K562 (cell line): ENCODE results near the gene ARF5. TPM values are rescaled to one million over a fixed set of nuclear protein-coding genes. Genes with fewer than 3 reads are reported as not detected.

Source experiments
- ATAC-seq: fragments of 200-7000 bp; cut with Tn5 transposase; 3 replicates; pipeline ENCODE4 v1.9.1; 2020; ENCODE audit warnings: moderate library complexity
- BruUV-seq: library from RNA; stranded (reverse); fragments of 400-500 nt; replicated peaks from 2 replicates; lab custom pipeline; 2021; lab: Mats Ljungman, UMichigan
- CTCF ChIA-PET: fragments of 300-600 bp; formaldehyde crosslinking; extraction: SDS; loops from one replicate; lab custom pipeline; 2021; ENCODE audit warnings: low intra/inter-chr PET ratio; lab: Yijun Ruan, JAX
- POLR2A ChIA-PET: fragments of 300-600, 350-650 bp; sonication (Branson Sonifier 250); formaldehyde crosslinking; extraction: SDS; loops from one replicate; lab custom pipeline; 2021; ENCODE audit warnings: antibody characterized with exemption, inconsistent platforms; lab: Yijun Ruan, JAX
- DNase-seq, 4 experiments: peaks; one replicate each; pipeline versions ENCODE4 v3.0.0 to v3.0.0-alpha.2; 2011 to 2018; ENCODE audit warnings: low spot score in 3 of 4, mixed read lengths in 3 of 4; ENCODE audit errors: extremely low read depth in 1 of 4
- FAIRE-seq: peaks from 2 replicates; lab custom pipeline; 2011; peaks lifted over from hg19 to GRCh38; lab: Jason Lieb, UNC
- H2AFZ ChIP-seq: 2 replicates; pipeline ENCODE4 v1.6.0; 2011; ENCODE audit warnings: low read depth, low read length, control low read depth, inconsistent platforms
- H3K27ac ChIP-seq: fragments of 200-600 bp; 3 replicates; pipeline ENCODE4 v1.8.0; 2011; ENCODE audit warnings: low read depth, mild to moderate bottlenecking, control low read depth, inconsistent platforms, low read length, moderate library complexity, mixed read lengths; ENCODE audit errors: extremely low read depth
- H3K27me3 ChIP-seq, 2 experiments: fragments of 300-600 bp in 1 of 2; 2 replicates in 1 of 2; 3 replicates in 1 of 2; pipeline versions ENCODE4 v1.6.0 to v1.8.0; 2011; ENCODE audit warnings: inconsistent platforms in 2 of 2, low read length in 2 of 2, mild to moderate bottlenecking in 1 of 2, mixed read lengths in 1 of 2, moderate library complexity in 1 of 2; ENCODE audit not compliant: control insufficient read depth in 2 of 2, insufficient read depth in 2 of 2
- H3K36me3 ChIP-seq: fragments of 300-600 bp; 3 replicates; pipeline ENCODE4 v1.8.0; 2011; ENCODE audit warnings: mild to moderate bottlenecking, low read length, inconsistent platforms; ENCODE audit not compliant: control insufficient read depth, insufficient read depth
- H3K4me1 ChIP-seq, 2 experiments: fragments of 200-600 bp in 1 of 2; replicated peaks in 1 of 2; 2 replicates in 1 of 2; 3 replicates in 1 of 2; pipeline versions ENCODE4 v1.5.1 to v1.8.0; 2011; ENCODE audit warnings: inconsistent platforms in 2 of 2, low read length in 2 of 2, mild to moderate bottlenecking in 1 of 2, mixed read lengths in 1 of 2, moderate library complexity in 1 of 2; ENCODE audit not compliant: control insufficient read depth in 2 of 2, insufficient read depth in 2 of 2
- H3K4me2 ChIP-seq: 2 replicates; pipeline ENCODE4 v1.6.1; 2011; ENCODE audit warnings: low read length, control low read depth, inconsistent platforms, mixed read lengths; ENCODE audit not compliant: insufficient read depth
- H3K4me3 ChIP-seq: fragments of 200-600 bp; sonication (generic), shearing (Covaris generic); 2 replicates; pipeline ENCODE4 v1.5.1; 2016; ENCODE audit warnings: control low read depth, inconsistent platforms
- H3K79me2 ChIP-seq: fragments of 200-600 bp; 3 replicates; pipeline ENCODE4 v1.8.0; 2011; ENCODE audit warnings: low read length, inconsistent platforms; ENCODE audit not compliant: control insufficient read depth, insufficient read depth
- H3K9ac ChIP-seq, 2 experiments: 2 replicates each; pipeline versions ENCODE4 v1.6.0 to v1.6.1; 2011; ENCODE audit warnings: low read depth in 2 of 2, low read length in 2 of 2, control low read depth in 1 of 2, inconsistent platforms in 1 of 2, mild to moderate bottlenecking in 1 of 2, mixed read lengths in 1 of 2; ENCODE audit not compliant: insufficient read depth in 1 of 2
- H3K9me1 ChIP-seq: one replicate; pipeline ENCODE4 v1.6.0; 2011; ENCODE audit warnings: inconsistent platforms, mild to moderate bottlenecking, low read length, moderate library complexity; ENCODE audit not compliant: control insufficient read depth, insufficient read depth
- H3K9me3 ChIP-seq: replicated peaks from 2 replicates; pipeline ENCODE4 v1.5.1; 2011; ENCODE audit warnings: low read depth, low read length, inconsistent platforms; ENCODE audit not compliant: control insufficient read depth, insufficient read depth
- H4K20me1 ChIP-seq: replicated peaks from 2 replicates; pipeline ENCODE4 v1.6.1; 2011; ENCODE audit warnings: low read length, inconsistent platforms, mixed read lengths; ENCODE audit not compliant: control insufficient read depth, insufficient read depth
- CSDE1 ChIP-seq, 2 experiments: fragments of 450-650 bp; IDR thresholded peaks; 2 replicates each; pipeline ENCODE4 v1.6.1; 2016; ENCODE audit warnings: mild to moderate bottlenecking in 1 of 2
- FIP1L1 ChIP-seq: fragments of 200-400 bp; formaldehyde crosslinking; IDR thresholded peaks from 2 replicates; pipeline ENCODE4 v1.6.1; 2018; ENCODE audit warnings: mild to moderate bottlenecking, low read depth, low read length; ENCODE audit not compliant: poor library complexity, severe bottlenecking
- MAFK ChIP-seq: IDR thresholded peaks from 2 replicates; pipeline ENCODE4 v1.6.1; 2011; ENCODE audit warnings: low read length, improper control_type of control experiment
- NRF1 ChIP-seq, 2 experiments: fragments of 450-650 bp; IDR thresholded peaks in 1 of 2; conservative IDR thresholded peaks in 1 of 2; 2 replicates each; pipeline ENCODE4 v1.6.1; 2014; ENCODE audit warnings: mild to moderate bottlenecking in 2 of 2
- ZNF764 ChIP-seq: fragments of 250-450 bp; sonication (Bioruptor Pico); IDR thresholded peaks from 2 replicates; pipeline ENCODE4 v1.4.0; 2020; ENCODE audit warnings: low read depth, mild to moderate bottlenecking, moderate library complexity
- WGBS: fragments of 100-300 bp; shearing (Covaris generic); methylation state at CpG from one replicate; pipeline ENCODE4 v1.1.6; 2016; ENCODE audit warnings: low coverage, mixed read lengths; ENCODE audit not compliant: insufficient coverage; ENCODE audit errors: missing lambda C conversion rate; 5-methylcytosine and 5-hydroxymethylcytosine counted together
- in situ Hi-C: fragments of 300-500 bp; cut with MboI; formaldehyde crosslinking; loops from 4 replicates; pipeline ENCODE4 v1.15.0; 2018; ENCODE audit warnings: inconsistent platforms, mixed read lengths
- intact Hi-C: fragments of 100-400 bp; cut with micrococcal nuclease; formaldehyde crosslinking; loops from 2 replicates; pipeline ENCODE4 v1.14.2; 2022
- polyA plus RNA-seq, 8 experiments: library from polyadenylated mRNA; depleted of rRNA in 4 of 8; stranded (reverse) in 5 of 8; unstranded in 3 of 8; fragments of >200 nt; fragmentation: Nextera tagmentation in 2 of 8; fragmentation: Illumina TruSeq in 1 of 8; extraction: Ambion mirVana in 2 of 8; extraction: Trizol in 1 of 8; gene quantifications; 2 replicates each; pipeline versions ENCODE4 v1.2.1 to v1.2.3, GENCODE V29; 2011 to 2014; ENCODE audit warnings: inconsistent platforms in 1 of 8, missing spikeins in 1 of 8
- total RNA-seq, 7 experiments: library from RNA; depleted of rRNA in 6 of 7; stranded (reverse); fragments of >200 nt in 6 of 7; fragmentation: Illumina TruSeq in 2 of 7; extraction: Trizol in 2 of 7; gene quantifications; 2 replicates each; pipeline versions ENCODE4 v1.2.1 to v1.2.3, GENCODE V29; 2011 to 2021; ENCODE audit warnings: low replicate concordance in 1 of 7
- TF ChIP-seq, protein P1 (sequence below): fragments of 450-650 bp; IDR thresholded peaks from 2 replicates; pipeline ENCODE4 v1.6.1; 2016; ENCODE audit warnings: mild to moderate bottlenecking

Gene ARF5
- total and polyA plus RNA-seq, 9 of the 15 experiments (the other 6 are each of a cell fraction or from before 2014, with no cell fraction given): 8.1 to 290 (median 125) TPM

DNA sequence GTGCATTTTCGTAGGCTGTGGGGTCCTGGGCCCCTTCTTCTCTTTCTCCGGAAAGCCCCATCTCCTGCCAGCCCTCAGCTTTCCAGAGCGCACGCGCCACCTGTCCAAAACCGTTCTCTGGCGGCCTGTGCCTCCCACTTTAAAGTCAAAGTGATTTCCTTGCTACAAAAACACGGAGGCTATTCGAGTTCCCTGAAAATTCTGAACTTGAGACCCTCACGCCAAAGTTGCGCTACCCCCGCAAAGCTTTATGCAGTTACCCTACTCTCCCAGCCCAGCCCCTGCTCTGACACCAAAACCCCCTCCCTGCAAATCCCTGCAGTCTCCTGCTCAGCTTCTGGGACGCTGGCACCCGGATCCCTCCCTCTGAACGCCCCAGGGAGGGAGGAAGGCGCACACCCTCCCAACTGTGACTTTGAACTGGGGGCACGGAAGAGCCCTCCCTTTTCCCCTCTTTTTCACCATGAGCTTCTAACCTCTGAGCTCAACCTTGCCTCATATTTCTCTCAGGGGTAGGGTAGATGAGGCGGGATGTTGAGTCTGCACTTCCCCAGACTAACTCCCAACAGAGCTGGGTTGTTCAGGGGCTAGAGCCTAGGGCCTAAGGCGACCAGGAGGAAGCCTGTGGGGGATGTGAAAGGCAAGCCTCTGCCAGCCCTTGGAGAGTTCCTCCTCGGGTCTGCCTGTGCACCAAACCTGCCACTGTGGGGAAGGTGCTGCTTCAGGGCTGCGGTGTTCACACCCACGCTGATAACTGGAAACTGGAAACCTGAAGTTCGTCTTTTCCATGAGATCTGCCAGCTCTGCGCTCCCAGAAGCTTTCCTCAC lies 32.4 kb downstream of the ARF5 start:
- POLR2A ChIA-PET: interaction anchor here (0.6 to 1.1 kb wide), 4 partner anchors 32 to 391 kb away, joined by 3 to 4 read pairs (median 3); partner anchors contain the start of gene ARF5
- CTCF ChIA-PET: no interaction called here
- no peaks in the 10 kb centered on the region for H3K9me3 ChIP-seq
- FAIRE-seq (no peak), ATAC-seq (peak; percentile 36), DNase-seq (peak in 1 of 4 experiments; percentile 13)
- H3K27ac ChIP-seq: no peak overlapping the region
- intact Hi-C loops (no loop called here), in situ Hi-C loops (no loop called here)
- H4K20me1 ChIP-seq: no peaks in the 10 kb centered on the region
- no peaks in the 10 kb centered on the region for H3K79me2 ChIP-seq
- H3K9ac ChIP-seq: no peak overlapping the region; a peak in 1 of 4 replicates
- H2AFZ ChIP-seq: no peak overlapping the region
- no peaks in the 10 kb centered on the region for H3K36me3 ChIP-seq
- peaks cover 30 to 45% of the 10 kb centered on the region in 2 experiments; a peak in 4 of 5 replicates for H3K27me3 ChIP-seq
- TF ChIP-seq, protein P1, sequence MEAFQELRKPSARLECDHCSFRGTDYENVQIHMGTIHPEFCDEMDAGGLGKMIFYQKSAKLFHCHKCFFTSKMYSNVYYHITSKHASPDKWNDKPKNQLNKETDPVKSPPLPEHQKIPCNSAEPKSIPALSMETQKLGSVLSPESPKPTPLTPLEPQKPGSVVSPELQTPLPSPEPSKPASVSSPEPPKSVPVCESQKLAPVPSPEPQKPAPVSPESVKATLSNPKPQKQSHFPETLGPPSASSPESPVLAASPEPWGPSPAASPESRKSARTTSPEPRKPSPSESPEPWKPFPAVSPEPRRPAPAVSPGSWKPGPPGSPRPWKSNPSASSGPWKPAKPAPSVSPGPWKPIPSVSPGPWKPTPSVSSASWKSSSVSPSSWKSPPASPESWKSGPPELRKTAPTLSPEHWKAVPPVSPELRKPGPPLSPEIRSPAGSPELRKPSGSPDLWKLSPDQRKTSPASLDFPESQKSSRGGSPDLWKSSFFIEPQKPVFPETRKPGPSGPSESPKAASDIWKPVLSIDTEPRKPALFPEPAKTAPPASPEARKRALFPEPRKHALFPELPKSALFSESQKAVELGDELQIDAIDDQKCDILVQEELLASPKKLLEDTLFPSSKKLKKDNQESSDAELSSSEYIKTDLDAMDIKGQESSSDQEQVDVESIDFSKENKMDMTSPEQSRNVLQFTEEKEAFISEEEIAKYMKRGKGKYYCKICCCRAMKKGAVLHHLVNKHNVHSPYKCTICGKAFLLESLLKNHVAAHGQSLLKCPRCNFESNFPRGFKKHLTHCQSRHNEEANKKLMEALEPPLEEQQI: no peak
- no peak for TF ChIP-seq CSDE1 (IDR thresholded peaks at IDR 0.05)
- 0 out of 4 replicates have a peak, but pooled peaks of 1 of the 2 experiments have one; percentile 22 for TF ChIP-seq NRF1 (conservative IDR thresholded peaks at IDR 0.05 in 1 of 2, IDR thresholded peaks at IDR 0.05 in 1 of 2)
- TF ChIP-seq FIP1L1: no peak
- TF ChIP-seq ZNF764 (CRISPR knock-in tag): no peak
- TF ChIP-seq MAFK: no peak
- H3K4me2 ChIP-seq: no peak overlapping the region
- H3K4me1 ChIP-seq: no peaks in the 10 kb centered on the region
- no peaks in the 10 kb centered on the region for H3K9me1 ChIP-seq
- no peak overlapping the region for H3K4me3 ChIP-seq
- WGBS: 4% methylated on average over 24 of the region's 24 CpGs
- no TSS peak for BruUV-seq
